ENCODE data around the gene LEP.
A peak's percentile ranks its signal among the peaks of the same experiment; 100 is the strongest.

DNA sequence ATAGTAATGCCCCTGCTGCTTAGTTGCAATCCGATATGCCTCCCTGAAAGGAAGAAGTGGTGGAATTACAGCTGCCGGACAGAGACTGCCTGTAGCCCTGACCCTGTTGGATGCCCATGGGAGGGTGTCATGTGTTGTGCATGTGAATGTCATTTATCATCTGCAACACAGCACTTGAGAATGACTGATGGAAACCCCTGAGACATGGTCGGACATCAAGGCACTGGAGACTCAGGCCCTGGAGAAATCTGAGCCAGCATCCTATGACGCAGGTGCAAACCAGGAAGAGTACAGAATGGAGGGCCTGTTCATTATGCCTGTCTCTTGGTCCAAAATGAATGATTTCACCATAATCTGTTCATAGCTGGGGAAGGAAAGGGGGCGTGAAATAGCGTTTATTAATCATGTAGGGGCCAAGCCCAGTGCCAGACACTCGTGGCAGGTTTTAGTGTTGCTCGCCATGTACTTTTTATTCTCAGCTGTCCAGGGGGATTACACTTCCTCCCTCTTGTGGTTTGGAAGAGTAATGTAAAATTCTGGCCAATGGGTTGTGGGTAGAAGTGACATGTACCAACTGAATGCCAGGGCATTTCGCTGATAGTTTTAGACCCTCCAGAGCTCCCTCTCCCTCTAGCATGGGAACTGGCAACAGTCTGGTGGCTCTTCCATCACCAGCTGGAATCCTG lies 23.0 kb upstream of the LEP start:
- TF ChIP-seq, protein P1, sequence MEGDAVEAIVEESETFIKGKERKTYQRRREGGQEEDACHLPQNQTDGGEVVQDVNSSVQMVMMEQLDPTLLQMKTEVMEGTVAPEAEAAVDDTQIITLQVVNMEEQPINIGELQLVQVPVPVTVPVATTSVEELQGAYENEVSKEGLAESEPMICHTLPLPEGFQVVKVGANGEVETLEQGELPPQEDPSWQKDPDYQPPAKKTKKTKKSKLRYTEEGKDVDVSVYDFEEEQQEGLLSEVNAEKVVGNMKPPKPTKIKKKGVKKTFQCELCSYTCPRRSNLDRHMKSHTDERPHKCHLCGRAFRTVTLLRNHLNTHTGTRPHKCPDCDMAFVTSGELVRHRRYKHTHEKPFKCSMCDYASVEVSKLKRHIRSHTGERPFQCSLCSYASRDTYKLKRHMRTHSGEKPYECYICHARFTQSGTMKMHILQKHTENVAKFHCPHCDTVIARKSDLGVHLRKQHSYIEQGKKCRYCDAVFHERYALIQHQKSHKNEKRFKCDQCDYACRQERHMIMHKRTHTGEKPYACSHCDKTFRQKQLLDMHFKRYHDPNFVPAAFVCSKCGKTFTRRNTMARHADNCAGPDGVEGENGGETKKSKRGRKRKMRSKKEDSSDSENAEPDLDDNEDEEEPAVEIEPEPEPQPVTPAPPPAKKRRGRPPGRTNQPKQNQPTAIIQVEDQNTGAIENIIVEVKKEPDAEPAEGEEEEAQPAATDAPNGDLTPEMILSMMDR (IDR thresholded peaks at IDR 0.05): peak; percentile 35; the same call in 1 of the 2 replicates
- TF ChIP-seq EZH2phosphoT487 (IDR thresholded peaks at IDR 0.05; ENCODE audit: borderline replicate concordance, low read depth) (no peak), FOSL2 (IDR thresholded peaks at IDR 0.05; ENCODE audit: borderline replicate concordance, low read depth) (no peak), JUND (IDR thresholded peaks at IDR 0.05) (no peak), EP300 (IDR thresholded peaks at IDR 0.05; ENCODE audit: borderline replicate concordance in 1 of 2, low read depth in 1 of 2, low read length in 1 of 2) (no peak), FOXJ3 (CRISPR knock-in tag; IDR thresholded peaks at IDR 0.05) (no peak), RFX5 (IDR thresholded peaks at IDR 0.05; ENCODE audit: low read length) (no peak)
- TF ChIP-seq, protein P2, sequence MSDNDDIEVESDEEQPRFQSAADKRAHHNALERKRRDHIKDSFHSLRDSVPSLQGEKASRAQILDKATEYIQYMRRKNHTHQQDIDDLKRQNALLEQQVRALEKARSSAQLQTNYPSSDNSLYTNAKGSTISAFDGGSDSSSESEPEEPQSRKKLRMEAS (IDR thresholded peaks at IDR 0.05; ENCODE audit: low read depth): no peak

Measured in SK-N-SH (cell line).